Uterus (tissue), 4 donors: Measurements from ENCODE around the gene ADIPOR2. TPM values are rescaled to one million over a fixed set of nuclear protein-coding genes. Genes with fewer than 3 reads are reported as not detected.

ENCODE experiments used
- DNase-seq, 2 donors: peaks; one replicate each; pipeline ENCODE4 v3.0.0-alpha.2; 2019 to 2020
- H3K27ac ChIP-seq, 2 donors: fragments of 200-600 bp; sonication (generic); 1 replicate in 1 of 2; 2 replicates in 1 of 2; pipeline ENCODE4 v1.5.1; 2016 to 2018
- H3K27me3 ChIP-seq, 2 donors: fragments of 200-600 bp; sonication (generic); one replicate each; pipeline ENCODE4 v1.5.1; 2018 to 2019; ENCODE audit warnings: control low read depth in 1 of 2
- H3K36me3 ChIP-seq, 2 donors: fragments of 200-600 bp; sonication (generic); one replicate each; pipeline ENCODE4 v1.5.1; 2019; ENCODE audit warnings: control low read depth in 1 of 2
- H3K4me1 ChIP-seq, 2 donors: fragments of 200-600 bp; sonication (generic); one replicate each; pipeline ENCODE4 v1.5.1; 2018 to 2019; ENCODE audit warnings: control low read depth in 1 of 2
- H3K4me3 ChIP-seq, 2 donors: fragments of 200-600 bp; sonication (generic); 1 replicate in 1 of 2; 2 replicates in 1 of 2; pipeline ENCODE4 v1.5.1; 2018 to 2019; ENCODE audit warnings: mild to moderate bottlenecking in 1 of 2
- H3K9me3 ChIP-seq, 2 donors: fragments of 200-600 bp; sonication (generic); one replicate each; pipeline ENCODE4 v1.5.1; 2019; ENCODE audit warnings: control low read depth in 1 of 2
- POLR2A ChIP-seq, 2 donors: fragments of 450-650 bp; IDR thresholded peaks; one replicate each; pipeline ENCODE4 v1.6.1; 2016; ENCODE audit warnings: antibody characterized with exemption in 2 of 2, mild to moderate bottlenecking in 1 of 2, moderate library complexity in 1 of 2
- intact Hi-C: fragments of 100-400 bp; cut with DNase I; formaldehyde crosslinking; loops from one replicate; pipeline ENCODE4 v1.15.1; 2023; ENCODE audit warnings: low total_unique reads
- total RNA-seq, 4 donors: library from RNA; depleted of rRNA in 3 of 4; stranded (reverse); fragments of >200 nt in 3 of 4; gene quantifications; one replicate each; pipeline versions ENCODE4 v1.1.0 to v1.2.4, GENCODE V29; 2014 to 2023
- TF ChIP-seq, protein P1 (sequence below), 4 experiments: fragments of 200-600 bp in 2 of 4; fragments of 450-650 bp in 2 of 4; sonication (generic) in 2 of 4; IDR thresholded peaks; one replicate each; pipeline ENCODE4 v1.5.1; 2016 to 2019; ENCODE audit warnings: antibody characterized with exemption in 4 of 4, mild to moderate bottlenecking in 2 of 4, moderate library complexity in 1 of 4
- donor health status: DM: yes; HTN: yes; CAD: no.

Gene ADIPOR2
- total RNA-seq, 4 donors from 2014 or later = 30.3 to 71.2 (median 42.3) TPM

DNA sequence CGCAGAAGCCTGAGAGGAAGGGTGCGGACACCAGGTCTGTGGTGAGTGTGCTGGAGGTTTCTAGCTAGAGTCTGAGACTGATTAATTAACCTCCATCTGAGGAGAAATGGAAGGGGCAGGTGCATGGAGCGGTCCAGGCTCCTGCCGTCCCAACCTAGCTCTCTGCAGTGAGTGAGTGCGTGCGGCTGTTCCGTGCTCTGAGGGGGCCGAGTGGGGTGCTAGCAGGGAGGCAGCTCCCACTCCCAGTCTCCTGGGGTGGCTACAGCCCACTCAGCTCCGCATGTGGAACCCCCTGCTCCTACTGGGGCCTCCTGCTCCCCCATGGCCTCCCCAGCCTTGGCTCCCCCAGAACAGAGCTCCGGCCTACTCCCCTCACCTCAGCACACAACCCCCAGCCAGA, 132.4 kb downstream of the ADIPOR2 start:
- H3K9me3 ChIP-seq = no peaks in the 10 kb centered on the region
- H3K4me1 ChIP-seq = no peaks in the 10 kb centered on the region
- H3K27me3 ChIP-seq = peaks cover 0 to 10% of the 10 kb centered on the region in 2 donors
- TF ChIP-seq, protein P1, sequence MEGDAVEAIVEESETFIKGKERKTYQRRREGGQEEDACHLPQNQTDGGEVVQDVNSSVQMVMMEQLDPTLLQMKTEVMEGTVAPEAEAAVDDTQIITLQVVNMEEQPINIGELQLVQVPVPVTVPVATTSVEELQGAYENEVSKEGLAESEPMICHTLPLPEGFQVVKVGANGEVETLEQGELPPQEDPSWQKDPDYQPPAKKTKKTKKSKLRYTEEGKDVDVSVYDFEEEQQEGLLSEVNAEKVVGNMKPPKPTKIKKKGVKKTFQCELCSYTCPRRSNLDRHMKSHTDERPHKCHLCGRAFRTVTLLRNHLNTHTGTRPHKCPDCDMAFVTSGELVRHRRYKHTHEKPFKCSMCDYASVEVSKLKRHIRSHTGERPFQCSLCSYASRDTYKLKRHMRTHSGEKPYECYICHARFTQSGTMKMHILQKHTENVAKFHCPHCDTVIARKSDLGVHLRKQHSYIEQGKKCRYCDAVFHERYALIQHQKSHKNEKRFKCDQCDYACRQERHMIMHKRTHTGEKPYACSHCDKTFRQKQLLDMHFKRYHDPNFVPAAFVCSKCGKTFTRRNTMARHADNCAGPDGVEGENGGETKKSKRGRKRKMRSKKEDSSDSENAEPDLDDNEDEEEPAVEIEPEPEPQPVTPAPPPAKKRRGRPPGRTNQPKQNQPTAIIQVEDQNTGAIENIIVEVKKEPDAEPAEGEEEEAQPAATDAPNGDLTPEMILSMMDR (IDR thresholded peaks at IDR 0.05) = no peak
- no peak for TF ChIP-seq POLR2A (IDR thresholded peaks at IDR 0.05)
- no peak for DNase-seq
- no peaks in the 10 kb centered on the region for H3K36me3 ChIP-seq
- no peak overlapping the region for H3K27ac ChIP-seq
- intact Hi-C loops = no loop called here
- no peak overlapping the region for H3K4me3 ChIP-seq

DNA sequence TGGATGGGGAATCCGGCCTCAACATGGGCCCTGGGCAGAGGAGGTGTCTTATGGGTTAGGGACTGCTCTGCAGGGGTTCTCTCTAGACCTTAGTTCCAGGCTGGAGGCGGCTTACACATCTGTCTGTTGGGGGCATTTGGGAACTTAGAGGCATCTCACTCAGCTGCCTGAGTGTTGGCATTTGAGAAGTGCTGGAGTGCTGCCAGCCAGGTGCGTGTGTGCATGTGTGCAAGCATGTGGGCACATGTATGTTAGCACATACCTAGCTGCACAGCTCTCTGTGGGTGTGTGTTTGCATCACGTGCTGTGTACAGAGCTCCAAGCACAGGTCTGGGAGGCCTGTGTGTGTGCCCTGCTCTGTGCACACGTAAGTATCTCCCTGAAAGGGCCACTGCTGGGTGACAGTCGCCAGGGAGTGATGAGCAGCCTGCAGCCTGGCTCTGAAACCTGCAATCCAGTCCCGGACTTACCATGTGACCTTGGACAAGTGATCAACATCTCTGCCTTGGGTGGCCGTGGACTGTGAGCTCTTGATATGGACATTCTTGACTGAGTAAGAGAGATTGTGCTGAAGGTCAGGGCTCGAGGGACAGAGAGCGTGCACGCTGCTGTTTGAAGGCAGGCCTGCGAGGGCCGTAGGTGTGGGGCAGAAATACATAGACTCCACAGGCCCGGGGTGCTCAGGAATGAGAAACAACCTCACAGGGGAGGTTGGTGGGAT, 134.7 kb downstream of the ADIPOR2 start:
- H3K4me3 ChIP-seq = no peak overlapping the region
- TF ChIP-seq POLR2A (IDR thresholded peaks at IDR 0.05) = no peak
- TF ChIP-seq, protein P1 (IDR thresholded peaks at IDR 0.05) = no peak
- H3K9me3 ChIP-seq = no peaks in the 10 kb centered on the region
- intact Hi-C loops = no loop called here
- peaks cover 0 to 10% of the 10 kb centered on the region in 2 donors for H3K27me3 ChIP-seq
- no peak for DNase-seq
- H3K27ac ChIP-seq = no peak overlapping the region
- no peaks in the 10 kb centered on the region for H3K36me3 ChIP-seq
- H3K4me1 ChIP-seq = no peaks in the 10 kb centered on the region

DNA sequence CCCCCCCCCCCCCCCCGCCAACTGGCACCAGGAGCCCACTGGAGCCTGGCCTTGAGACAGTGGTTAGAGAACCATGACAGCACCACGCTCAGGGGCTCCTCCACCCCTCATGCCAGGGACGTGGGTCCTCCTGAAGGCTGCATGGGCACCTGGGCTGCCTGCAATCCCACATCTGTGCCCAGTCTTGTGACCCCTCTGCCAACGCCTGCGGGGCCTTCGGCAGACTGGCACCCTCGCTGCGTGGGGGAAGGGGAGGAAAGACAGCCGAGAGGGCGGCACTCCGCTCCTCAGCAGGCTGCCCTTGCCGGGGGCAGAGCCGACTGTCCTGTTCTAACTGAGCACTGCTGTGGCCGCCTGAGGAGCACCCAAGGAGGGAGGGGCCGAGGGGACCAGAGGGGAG, 135.5 kb downstream of the ADIPOR2 start:
- Histone ChIP-seq H3K36me3 (no peaks in the 10 kb centered on the region), H3K9me3 (no peaks in the 10 kb centered on the region), H3K27me3 (peaks cover 0 to 10% of the 10 kb centered on the region in 2 donors), H3K4me1 (no peaks in the 10 kb centered on the region), H3K27ac (no peak overlapping the region), H3K4me3 (no peak overlapping the region)
- TF ChIP-seq, protein P1 (IDR thresholded peaks at IDR 0.05) = no peak
- TF ChIP-seq POLR2A (IDR thresholded peaks at IDR 0.05) = no peak
- no peak for DNase-seq
- intact Hi-C loops = no loop called here

DNA sequence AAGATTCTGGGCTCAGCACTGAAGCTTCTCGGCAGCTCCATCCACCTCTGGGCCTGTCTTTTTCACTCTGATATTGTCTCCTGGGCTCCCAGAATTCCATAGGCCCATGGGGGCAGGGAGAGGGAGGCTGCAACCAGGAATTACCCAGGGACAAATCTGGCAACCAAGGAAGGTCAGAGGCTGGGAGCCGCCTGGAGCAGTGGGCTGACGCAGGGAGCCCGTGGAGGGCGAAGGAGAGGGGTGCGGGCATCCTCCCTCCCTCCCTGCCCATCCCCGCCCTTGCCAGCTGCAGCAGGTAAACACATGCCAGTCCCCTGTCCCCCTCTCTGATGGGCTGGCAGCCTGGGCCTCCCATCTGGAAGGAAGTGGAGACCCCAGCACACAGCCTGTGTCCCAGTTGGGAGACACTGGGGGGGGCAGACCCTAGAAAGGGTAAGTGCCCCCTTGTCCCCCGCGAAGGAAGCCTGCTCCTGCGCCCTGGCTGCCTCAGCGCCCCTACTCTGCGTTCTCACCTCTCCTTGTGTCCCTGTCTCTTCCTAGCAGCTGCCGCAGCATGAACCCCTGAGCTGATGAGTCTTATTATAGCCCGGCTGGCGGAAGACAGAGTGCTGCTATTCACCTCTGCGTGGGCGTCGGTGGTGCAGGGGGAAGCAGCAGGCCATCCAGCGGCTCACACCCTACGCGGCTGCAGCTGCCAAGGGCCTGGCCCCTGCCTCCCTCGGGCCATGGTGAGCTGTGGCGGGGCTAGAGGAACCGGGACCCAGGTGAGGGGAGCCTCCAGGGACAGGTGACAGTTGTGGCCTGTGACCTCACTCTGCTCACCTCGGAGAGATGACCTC, 136.2 kb downstream of the ADIPOR2 start:
- no peaks in the 10 kb centered on the region for H3K4me1 ChIP-seq
- intact Hi-C loops = no loop called here
- H3K36me3 ChIP-seq = no peaks in the 10 kb centered on the region
- TF ChIP-seq, protein P1 (IDR thresholded peaks at IDR 0.05) = no peak
- no peak for TF ChIP-seq POLR2A (IDR thresholded peaks at IDR 0.05)
- no peaks in the 10 kb centered on the region for H3K9me3 ChIP-seq
- no peak for DNase-seq
- H3K27ac ChIP-seq = no peak overlapping the region
- H3K4me3 ChIP-seq = no peak overlapping the region
- H3K27me3 ChIP-seq = peaks cover 0 to 10% of the 10 kb centered on the region in 2 donors
